SK-N-SH treated with all-trans-retinoic acid at 6 μM for 48 hours (cell line): Measurements from ENCODE around the gene RABL2A.
"Not testable (repeated sequence)": the region's sequence is repeated elsewhere in the genome, so short reads cannot be mapped to it uniquely, and the experiment has no call there.

Experiments
- ARNTL ChIP-seq: fragments of 450-650 bp; formaldehyde crosslinking; IDR thresholded peaks from 2 replicates; pipeline ENCODE4 v1.5.0; 2020; ENCODE audit warnings: low read depth, mild to moderate bottlenecking, moderate library complexity, borderline replicate concordance
- CREB5 ChIP-seq: fragments of 250-450 bp; sonication (Bioruptor Pico); IDR thresholded peaks from 2 replicates; pipeline ENCODE4 v1.5.1; 2020; ENCODE audit warnings: low read depth, mild to moderate bottlenecking, moderate library complexity
- CSDC2 ChIP-seq: fragments of 250-450 bp; sonication (Bioruptor Pico); IDR thresholded peaks from 2 replicates; pipeline ENCODE4 v1.5.0; 2020; ENCODE audit warnings: mild to moderate bottlenecking, moderate library complexity
- ESRRG ChIP-seq: fragments of 250-450 bp; sonication (Bioruptor Pico); IDR thresholded peaks from 2 replicates; pipeline ENCODE4 v1.6.1; 2021; ENCODE audit warnings: mild to moderate bottlenecking
- GLIS3 ChIP-seq: fragments of 250-450 bp; sonication (Bioruptor Pico); IDR thresholded peaks from 2 replicates; pipeline ENCODE4 v1.5.0; 2020; ENCODE audit warnings: mild to moderate bottlenecking, moderate library complexity
- OSR1 ChIP-seq: fragments of 250-450 bp; sonication (Bioruptor Pico); IDR thresholded peaks from 2 replicates; pipeline ENCODE4 v1.8.0; 2022; ENCODE audit warnings: moderate library complexity, mild to moderate bottlenecking, inconsistent platforms
- PATZ1 ChIP-seq: fragments of 250-450 bp; sonication (Bioruptor Pico); IDR thresholded peaks from 2 replicates; pipeline ENCODE4 v1.8.0; 2020; ENCODE audit warnings: mild to moderate bottlenecking, moderate library complexity, borderline replicate concordance
- POU6F1 ChIP-seq: fragments of 250-450 bp; sonication (Bioruptor Pico); IDR thresholded peaks from 2 replicates; pipeline ENCODE4 v1.8.0; 2021; ENCODE audit warnings: low read depth, mild to moderate bottlenecking, moderate library complexity, borderline replicate concordance
- RARB ChIP-seq: fragments of 250-450 bp; sonication (Bioruptor Pico); IDR thresholded peaks from 2 replicates; pipeline ENCODE4 v1.8.0; 2021; ENCODE audit warnings: mild to moderate bottlenecking, moderate library complexity
- ZFP3 ChIP-seq: fragments of 250-450 bp; sonication (Bioruptor Pico); IDR thresholded peaks from 2 replicates; pipeline ENCODE4 v1.5.0; 2020; ENCODE audit warnings: mild to moderate bottlenecking, moderate library complexity
- ZNF70 ChIP-seq: fragments of 450-650 bp; formaldehyde crosslinking; IDR thresholded peaks from 2 replicates; pipeline ENCODE4 v1.5.0; 2020; ENCODE audit warnings: mild to moderate bottlenecking, moderate library complexity

- not testable (repeated sequence) for TF ChIP-seq RARB (CRISPR knock-in tag); PATZ1 (CRISPR knock-in tag); OSR1; CSDC2; ZFP3 (CRISPR knock-in tag); ZNF70 (CRISPR knock-in tag); CREB5 (CRISPR knock-in tag); GLIS3 (CRISPR knock-in tag); POU6F1 (CRISPR knock-in tag); ESRRG; ARNTL (CRISPR knock-in tag)
Observed at GRCh38 chr2:113635358-113635757, 8.3 kb downstream of the RABL2A start.
